ENCODE results near the gene GJA4. TPM values are rescaled to one million over a fixed set of nuclear protein-coding genes. Genes with fewer than 3 reads are reported as not detected.

The GJA4 gene
- total and polyA plus RNA-seq, 8 donors, result 1.7 to 4.8 (median 2.5) TPM; not detected in 2

DNA sequence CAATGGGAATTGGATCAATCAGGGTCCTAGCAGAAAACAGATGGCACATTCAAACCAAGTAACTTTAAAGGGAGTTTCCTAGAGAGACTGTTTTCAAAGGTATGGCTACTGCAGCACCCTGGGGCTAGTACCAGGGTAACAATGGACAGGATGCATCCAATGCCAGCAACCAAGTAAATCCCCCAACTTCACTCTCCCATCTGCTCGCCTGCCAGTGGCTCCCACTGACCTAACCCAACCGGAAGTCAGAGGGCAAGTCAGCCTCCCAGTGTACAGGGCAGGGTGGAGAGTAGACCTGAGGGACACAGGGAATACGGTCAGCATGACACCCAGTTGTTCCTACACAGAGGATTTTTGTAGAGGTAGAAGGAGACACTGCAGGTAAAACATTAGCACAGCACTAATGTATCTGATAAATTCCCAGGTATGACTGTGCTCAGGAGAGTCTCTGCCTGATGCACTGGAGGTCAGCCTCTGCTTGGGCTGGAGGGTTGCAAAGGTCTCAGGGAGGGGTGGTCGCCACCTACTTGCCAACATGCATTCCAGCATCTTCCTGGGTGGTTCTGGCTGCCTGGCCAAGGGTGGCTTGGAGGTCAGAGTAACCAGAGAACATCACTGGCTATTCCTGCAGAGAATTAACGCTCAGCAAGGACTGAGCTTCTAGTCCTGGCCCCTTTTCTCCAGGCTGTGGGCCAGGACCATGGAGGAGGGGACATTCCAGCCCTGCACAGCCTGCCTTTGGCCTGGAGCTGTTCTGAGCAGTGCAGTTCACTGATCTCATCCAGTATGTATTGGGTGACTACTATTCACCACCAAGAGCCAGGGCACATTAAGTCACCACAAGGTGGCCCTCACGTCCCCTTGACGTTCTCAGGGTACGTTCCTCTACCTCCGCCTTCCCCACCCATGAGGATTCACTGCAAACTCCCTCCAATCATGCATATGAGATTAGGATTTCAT is 5.1 kb upstream of the GJA4 start:
- no peak overlapping the region for H3K27ac ChIP-seq
- H3K4me1 ChIP-seq, result peaks cover 2 to 28% (median 15%) of the 10 kb centered on the region in 4 donors
- H3K9me3 ChIP-seq, result no peaks in the 10 kb centered on the region
- peaks cover 3 to 46% (median 5%) of the 10 kb centered on the region in 3 donors for H3K27me3 ChIP-seq
- H3K36me3 ChIP-seq, result peaks cover 0 to 7% (median 0%) of the 10 kb centered on the region in 4 donors
- intact Hi-C loops (cut with DNase I; ENCODE audit: low total_unique reads), result no loop called here
- no peak overlapping the region for H3K4me3 ChIP-seq
- 43 to 60% (median 52%) methylated on average over 8 to 9 of the region's 9 CpGs for WGBS, 5 donors
- peak in 1 of 2 donors; percentile 27 for DNase-seq
- TF ChIP-seq, protein P1, sequence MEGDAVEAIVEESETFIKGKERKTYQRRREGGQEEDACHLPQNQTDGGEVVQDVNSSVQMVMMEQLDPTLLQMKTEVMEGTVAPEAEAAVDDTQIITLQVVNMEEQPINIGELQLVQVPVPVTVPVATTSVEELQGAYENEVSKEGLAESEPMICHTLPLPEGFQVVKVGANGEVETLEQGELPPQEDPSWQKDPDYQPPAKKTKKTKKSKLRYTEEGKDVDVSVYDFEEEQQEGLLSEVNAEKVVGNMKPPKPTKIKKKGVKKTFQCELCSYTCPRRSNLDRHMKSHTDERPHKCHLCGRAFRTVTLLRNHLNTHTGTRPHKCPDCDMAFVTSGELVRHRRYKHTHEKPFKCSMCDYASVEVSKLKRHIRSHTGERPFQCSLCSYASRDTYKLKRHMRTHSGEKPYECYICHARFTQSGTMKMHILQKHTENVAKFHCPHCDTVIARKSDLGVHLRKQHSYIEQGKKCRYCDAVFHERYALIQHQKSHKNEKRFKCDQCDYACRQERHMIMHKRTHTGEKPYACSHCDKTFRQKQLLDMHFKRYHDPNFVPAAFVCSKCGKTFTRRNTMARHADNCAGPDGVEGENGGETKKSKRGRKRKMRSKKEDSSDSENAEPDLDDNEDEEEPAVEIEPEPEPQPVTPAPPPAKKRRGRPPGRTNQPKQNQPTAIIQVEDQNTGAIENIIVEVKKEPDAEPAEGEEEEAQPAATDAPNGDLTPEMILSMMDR (IDR thresholded peaks at IDR 0.05), result no peak
- TF ChIP-seq POLR2A (IDR thresholded peaks at IDR 0.05) (no peak), EP300 (IDR thresholded peaks at IDR 0.05) (no peak), POLR2AphosphoS5 (IDR thresholded peaks at IDR 0.05) (no peak)

DNA sequence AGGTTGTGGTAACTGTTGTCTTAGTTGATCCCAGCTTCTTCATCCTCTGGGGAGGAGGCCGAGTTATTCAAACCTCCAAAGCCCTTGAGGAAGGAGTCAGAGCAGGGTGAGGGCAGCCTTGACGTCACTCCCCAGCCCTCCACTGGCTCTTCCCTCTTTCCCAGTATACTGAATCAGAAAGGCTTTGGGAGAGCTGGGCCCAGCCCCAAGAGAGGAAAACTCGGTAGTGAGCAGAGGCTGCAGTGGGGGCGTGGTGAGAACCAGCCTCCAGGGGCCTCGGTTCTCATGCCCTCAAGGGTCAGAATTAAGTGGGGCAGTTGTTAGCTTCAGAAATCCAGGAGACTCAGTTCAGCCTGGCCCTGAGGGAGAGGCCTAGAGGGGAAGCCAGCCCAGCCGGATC is 1.8 kb upstream of the GJA4 start:
- H3K27me3 ChIP-seq, result peaks cover 6 to 55% (median 14%) of the 10 kb centered on the region in 3 donors
- intact Hi-C loops (cut with DNase I; ENCODE audit: low total_unique reads), result loop anchor here (5.0 kb wide), 1 partner anchor 56 kb away; no protein-coding TSS in a partner anchor

DNA sequence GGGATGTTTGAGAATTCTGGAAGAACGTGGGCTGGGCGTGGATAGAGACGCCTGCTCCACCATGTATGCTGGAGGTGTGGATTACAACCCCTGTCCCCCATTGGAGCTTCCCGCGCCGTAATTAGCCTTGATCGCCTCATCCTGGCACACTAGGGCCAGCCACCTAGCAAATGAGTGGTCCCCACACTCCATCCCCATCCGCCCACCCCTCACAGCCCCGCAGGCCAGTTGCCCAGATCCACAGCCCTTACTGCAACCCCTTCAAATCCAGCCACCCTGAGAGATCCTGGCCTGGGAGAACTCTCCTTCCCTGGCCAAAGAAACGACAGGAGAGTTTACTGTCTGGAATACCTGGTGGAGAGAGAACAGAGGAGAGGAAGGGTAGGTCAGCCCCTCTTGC is 375 bp upstream of the GJA4 start:
- peaks cover 9 to 26% (median 10%) of the 10 kb centered on the region in 4 donors for H3K4me1 ChIP-seq
- no peak for DNase-seq
- peak overlapping the region; percentile 14 to 48 (median 36) for H3K4me3 ChIP-seq
- peaks cover 6 to 47% (median 14%) of the 10 kb centered on the region in 3 donors for H3K27me3 ChIP-seq
- intact Hi-C loops (cut with DNase I; ENCODE audit: low total_unique reads), result loop anchor here (5.0 kb wide), 1 partner anchor 55 kb away; no protein-coding TSS in a partner anchor
- TF ChIP-seq POLR2AphosphoS5 (IDR thresholded peaks at IDR 0.05) (no peak), POLR2A (IDR thresholded peaks at IDR 0.05) (no peak), EP300 (IDR thresholded peaks at IDR 0.05) (no peak)
- TF ChIP-seq, protein P1 (IDR thresholded peaks at IDR 0.05), result no peak
- no peaks in the 10 kb centered on the region for H3K9me3 ChIP-seq
- 50 to 64% (median 58%) methylated on average over 10 of the region's 10 CpGs for WGBS, 5 donors
- peaks cover 0 to 23% (median 5%) of the 10 kb centered on the region in 4 donors for H3K36me3 ChIP-seq
- H3K27ac ChIP-seq, result peak overlapping the region in 4 of 5 donors; percentile 0 to 59 (median 55)

More for the DNA sequence above, 1.8 kb upstream of the GJA4 start:
- peaks cover 9 to 35% (median 16%) of the 10 kb centered on the region in 4 donors for H3K4me1 ChIP-seq
- no peak for TF ChIP-seq EP300 (IDR thresholded peaks at IDR 0.05)
- TF ChIP-seq POLR2A (IDR thresholded peaks at IDR 0.05), result no peak
- TF ChIP-seq, protein P1 (IDR thresholded peaks at IDR 0.05), result no peak
- TF ChIP-seq POLR2AphosphoS5 (IDR thresholded peaks at IDR 0.05), result no peak
- no peaks in the 10 kb centered on the region for H3K9me3 ChIP-seq
- no peak overlapping the region for H3K4me3 ChIP-seq
- peaks cover 0 to 14% (median 5%) of the 10 kb centered on the region in 4 donors for H3K36me3 ChIP-seq
- WGBS, 5 donors, result 66 to 85% (median 79%) methylated on average over 4 to 6 of the region's 6 CpGs
- H3K27ac ChIP-seq, result peak overlapping the region in 1 of 5 donors; percentile 42
- DNase-seq, result no peak
